HG02938 (cell line): Measurements from ENCODE around the gene BTG4.

Experiments used
- ATAC-seq: cut with Tn5 transposase; IDR thresholded peaks from one replicate; pipeline ENCODE4 v1.9.1; 2021; ENCODE audit warnings: mild to moderate bottlenecking, moderate library complexity; ENCODE audit not compliant: unreplicated experiment

BTG4 gene

DNA sequence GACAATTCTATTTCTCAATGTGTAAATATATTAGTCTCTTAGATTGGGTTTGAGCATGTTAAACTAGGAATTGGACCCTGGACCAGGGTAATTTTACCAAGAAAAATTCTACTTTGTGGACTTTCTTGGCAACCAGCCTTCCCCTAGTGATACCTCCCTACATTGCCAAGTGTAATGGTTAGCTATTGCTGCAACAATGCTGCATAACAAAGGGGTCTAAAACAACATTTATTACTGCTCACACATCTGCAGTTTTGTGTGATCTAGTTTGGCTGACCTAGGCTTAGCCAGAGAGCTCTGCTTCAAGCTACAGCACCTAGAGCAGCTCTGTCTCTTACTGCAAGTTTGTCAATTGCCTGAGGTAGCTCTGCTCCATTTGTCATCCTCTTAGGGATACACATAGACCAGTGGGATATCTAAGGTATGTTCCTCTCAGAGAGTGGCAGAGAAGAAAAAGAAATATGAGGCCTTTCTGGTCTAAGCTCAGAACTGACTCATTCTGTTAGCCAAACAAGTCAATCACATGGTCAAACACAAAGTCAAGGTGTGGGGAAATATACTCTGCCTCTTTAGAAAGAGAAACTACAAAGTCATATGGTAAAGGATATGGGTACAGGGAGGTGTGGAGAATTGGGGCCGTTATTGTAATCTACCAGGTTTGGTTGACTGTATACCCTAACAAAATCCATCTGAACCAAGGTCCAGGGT, 26.4 kb upstream of the BTG4 start:
- ATAC-seq = no peak

DNA sequence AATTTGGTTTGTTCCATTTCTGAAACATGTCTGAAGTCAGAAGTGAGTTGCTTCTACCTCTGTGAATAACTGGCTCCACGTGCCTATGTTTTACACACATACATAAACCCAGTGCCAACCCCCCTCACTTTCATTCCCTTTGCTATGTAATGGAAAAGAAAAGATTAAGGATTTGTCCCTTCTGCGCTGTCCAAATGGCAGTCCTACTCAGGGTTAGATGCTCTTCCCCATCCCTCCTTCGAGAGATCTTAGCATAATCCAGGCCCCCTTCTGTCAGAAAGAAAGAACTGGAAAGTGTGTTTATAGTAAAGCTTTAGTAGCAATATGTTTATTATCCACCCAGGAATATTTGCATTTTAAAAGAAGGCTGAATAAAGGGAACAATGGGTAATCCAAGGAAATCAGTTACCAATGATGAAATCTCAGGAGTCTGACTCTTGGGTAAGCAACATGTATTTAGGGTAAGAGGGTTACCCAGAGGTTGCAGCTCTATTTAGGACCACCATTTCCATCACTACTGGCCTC, 25.2 kb upstream of the BTG4 start:
- no peak for ATAC-seq

DNA sequence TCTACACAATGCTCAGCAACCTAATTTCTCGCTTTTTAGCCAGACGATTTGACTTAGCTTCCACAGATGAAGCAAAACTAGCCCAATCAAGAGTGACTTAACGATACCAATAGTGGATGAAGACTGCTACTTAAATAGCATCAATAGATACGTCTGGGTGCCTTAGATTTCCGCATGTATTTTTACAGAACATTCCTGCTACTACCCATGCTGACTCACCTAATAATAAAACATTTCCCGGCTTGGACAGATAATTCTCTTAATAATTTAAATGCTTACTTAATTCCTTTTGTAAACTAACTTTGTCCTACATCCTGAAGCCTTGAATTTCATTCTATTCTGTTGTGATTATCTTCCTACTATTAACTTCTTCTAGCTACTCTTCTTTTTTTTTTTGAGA, 23.1 kb upstream of the BTG4 start:
- ATAC-seq = no peak

DNA sequence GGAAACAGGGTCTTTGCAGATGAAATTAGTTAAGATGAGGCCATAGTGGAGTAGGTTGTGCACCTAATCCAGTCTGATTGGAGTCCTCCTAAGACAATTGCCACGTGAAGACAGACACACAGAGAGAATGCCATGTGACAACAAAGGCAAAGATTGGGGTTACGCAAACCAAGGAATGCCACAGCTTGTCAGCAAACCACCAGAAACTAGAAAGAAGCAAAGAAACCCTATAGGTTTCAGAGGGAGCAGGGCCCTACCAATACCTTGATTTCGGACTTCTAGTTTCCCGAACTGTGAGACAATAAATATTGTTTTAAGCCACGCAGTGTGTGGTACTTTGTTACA, 20.2 kb upstream of the BTG4 start:
- ATAC-seq = no peak

DNA sequence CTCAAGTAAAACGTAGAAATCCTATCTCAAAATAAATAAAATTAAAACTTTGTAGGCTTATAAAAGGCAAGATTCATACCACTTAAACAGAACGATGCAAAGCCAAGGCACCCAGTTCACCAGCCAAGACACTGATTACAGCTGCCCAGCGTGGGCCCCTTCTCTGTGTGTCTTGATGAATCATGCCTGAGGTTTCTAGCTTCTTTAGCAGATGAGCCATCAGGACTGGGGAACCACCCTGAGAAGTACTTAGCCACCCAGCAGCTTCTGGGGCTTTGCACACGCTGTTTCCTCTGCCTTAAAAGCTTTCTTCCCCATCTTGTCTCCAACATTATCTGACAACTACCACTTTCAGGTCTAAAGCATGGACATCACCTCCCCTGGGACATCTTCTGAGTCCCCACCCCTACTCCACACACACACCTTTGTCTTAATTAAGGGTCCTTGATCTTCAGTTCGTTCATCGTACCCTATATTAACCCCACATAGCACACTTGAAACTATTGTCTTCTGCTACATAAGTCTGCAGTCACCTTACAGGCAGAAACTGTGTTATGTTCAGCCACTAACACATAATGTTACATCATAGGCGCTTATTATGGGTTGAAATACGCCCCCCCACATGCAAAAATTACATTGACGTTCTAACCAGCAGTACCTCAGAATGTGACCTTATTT, 19.6 kb upstream of the BTG4 start:
- ATAC-seq = peak; percentile 59

DNA sequence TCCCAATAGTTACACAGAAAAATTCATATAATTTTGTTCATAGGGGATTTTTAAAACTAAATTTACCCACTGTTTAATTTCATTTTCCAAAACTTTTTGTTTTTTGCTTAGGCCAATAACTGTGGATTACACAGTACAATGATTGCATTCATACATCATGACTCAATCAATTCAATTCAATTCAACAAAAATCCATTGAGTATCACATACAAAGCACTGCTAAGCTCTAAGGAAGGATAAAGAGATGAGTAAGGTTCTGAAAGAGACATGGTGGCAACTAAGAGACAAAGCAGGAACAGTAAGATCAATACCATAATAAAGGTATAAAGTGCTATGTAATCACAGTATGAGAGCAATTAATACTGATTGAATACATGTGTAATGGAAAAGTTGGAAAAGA, 18.9 kb upstream of the BTG4 start:
- no peak for ATAC-seq

DNA sequence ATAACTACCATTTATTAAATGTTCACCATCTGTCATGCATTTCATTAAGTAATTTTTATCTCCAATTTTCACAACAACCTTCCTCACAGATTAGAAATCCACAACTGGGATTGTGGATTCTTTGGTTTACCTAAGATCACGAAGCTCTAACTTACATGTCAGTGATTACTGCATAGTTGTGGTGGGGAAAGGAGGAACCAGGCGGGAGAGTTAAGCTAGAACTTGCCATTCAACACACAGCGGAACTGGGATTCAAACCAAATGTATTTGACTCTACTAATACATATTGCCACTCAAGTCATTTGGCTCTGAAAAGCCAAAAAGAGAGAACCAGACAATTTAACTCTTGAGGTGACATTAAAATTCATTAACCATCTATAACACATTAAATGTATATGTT, 17.9 kb upstream of the BTG4 start:
- no peak for ATAC-seq

DNA sequence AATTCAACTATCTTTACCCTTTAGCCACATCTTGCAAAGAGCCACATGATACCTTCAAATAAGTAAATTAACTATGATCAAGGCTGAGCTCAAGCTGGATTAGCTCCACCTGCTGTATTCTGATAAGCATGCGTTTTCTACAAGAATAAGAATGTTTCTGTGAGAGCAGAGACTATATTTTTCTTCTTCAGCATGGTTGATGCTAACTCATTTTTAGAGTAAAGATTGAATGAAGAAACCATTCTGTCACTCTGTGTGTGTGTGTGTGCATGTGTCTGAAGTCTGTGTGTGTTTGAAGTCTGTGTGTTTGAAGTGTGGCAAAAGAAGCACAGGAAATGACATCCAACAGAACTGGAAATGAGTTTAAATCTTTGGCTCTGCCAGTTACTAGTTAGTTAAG, 16.4 kb upstream of the BTG4 start:
- ATAC-seq = no peak

DNA sequence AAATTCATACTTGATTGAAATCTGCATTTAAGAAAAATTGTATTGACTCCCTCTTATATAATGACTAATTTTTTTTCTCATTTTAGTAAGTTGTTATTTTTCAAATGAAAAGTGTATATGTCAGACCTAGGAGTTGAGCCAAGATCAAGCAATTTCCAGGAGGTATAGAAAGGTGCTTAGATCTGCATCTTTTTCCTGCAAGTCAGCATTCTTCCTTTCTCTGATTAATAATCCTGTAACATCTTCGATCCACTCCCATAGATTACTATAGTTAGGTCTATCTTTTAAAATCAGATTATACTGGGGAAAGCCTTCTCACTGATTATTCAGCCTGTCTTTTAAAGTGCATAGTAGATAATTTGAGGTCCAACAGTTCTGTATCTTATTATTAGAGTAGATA, 15.1 kb upstream of the BTG4 start:
- no peak for ATAC-seq

DNA sequence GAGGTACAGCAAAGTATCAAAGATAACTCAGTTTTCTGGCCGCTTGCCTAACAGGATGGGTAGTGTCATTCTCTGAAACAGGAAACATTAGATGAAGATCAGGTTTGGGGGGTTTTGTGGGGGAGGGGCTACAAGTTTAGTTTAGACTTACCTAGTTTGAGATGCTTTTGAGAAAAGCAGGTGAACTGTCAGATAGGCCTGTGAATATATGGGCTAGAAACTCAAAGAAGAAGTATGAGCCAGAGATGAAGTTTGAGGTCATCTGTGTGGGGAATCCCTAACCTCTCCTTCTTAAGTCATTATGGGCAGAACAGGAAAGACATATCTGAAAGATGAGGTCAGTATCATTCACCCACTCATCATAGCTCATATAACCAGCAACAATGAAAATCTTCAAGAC, 14.3 kb upstream of the BTG4 start:
- no peak for ATAC-seq

DNA sequence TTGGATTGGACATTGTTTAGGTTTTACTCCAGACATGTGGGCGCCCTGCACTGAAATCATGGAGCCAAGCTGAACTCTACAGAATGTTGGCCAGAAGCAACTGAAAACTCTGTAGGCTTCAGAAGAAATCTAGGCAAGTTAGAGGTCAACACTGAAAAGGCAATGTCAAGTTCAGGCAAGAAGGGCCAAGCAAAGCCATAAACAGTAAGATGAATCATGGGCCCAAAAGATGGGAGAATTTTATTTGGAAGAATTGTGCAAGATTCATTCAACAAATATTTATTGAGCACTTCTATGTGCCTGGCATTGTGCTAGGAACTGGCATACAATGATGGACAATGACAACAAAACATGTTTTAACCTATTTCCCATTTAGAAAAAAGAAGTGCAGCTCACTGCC, 13.3 kb upstream of the BTG4 start:
- ATAC-seq = no peak

DNA sequence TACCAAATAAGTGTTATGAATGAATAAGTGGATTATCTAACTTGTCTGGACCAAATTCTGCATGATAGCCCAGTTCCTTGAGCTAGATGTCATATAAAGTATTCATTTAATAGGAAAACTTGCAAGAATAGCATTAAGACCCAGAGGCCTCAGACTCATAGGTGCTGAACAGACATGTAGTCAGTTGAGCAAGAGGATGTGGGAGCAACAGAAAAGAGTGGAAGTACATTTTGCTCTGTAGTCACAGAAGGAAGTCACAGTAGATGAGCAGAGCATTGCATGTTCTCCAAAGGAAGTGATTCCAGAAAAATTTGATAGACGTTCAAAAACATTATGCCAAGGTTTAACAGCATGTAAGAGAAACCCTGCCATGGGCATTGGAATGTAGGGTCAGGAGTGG, 11.9 kb upstream of the BTG4 start:
- no peak for ATAC-seq

DNA sequence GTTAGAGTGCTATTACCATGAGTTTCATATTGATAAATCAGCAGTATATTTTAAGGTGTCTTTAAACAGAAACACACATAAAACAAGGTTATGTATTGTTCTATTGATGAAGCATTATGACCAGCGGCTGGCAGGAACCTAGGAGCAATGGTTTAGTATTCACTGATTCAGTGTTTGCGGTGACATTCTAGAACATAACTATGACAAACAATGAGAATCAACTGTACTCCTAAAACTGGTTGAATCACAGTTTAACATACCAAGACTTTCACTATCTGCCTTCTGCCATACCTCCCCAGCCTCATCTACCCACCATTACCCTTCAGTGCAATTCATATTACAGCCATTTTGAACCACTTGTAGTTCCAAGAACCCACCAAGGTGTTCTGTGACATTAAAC, 11.2 kb upstream of the BTG4 start:
- no peak for ATAC-seq

DNA sequence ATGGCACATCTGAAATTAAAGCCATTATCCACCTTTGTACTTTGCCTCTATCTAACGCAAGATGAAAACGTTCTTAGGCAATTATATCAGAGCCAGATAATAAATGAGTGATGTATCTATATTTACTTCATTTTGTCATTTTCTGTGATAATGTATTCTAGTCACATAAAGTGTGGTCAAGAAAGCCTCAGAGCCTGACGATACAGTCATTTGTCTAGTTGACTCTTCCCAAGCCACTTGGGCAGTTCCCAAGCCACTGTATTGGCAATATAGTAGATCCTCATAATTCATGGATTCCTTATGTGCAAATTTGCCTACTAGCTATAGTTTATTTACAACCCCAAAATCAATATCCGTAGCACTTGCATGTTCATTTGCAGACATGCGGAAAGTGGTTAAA, 10.2 kb upstream of the BTG4 start:
- ATAC-seq = no peak

DNA sequence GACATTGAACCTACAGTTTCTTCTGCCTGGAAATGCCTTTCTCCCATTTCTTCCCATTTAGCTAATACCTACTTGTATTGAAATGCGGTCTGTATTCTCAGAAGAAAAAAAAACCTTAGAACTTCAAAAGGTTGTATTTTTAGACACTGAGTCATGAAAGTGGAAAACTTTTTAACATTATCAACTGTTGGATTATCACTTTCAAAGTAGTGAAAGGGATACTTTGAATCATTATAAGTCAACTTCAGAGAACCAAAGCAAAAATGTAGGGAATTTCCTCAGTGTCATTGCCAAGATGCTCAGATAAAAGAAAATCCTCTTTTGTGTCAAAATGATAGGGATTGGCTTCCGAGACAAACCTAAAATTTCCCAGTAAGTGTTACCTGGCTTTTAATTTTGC, 8.9 kb upstream of the BTG4 start:
- no peak for ATAC-seq

DNA sequence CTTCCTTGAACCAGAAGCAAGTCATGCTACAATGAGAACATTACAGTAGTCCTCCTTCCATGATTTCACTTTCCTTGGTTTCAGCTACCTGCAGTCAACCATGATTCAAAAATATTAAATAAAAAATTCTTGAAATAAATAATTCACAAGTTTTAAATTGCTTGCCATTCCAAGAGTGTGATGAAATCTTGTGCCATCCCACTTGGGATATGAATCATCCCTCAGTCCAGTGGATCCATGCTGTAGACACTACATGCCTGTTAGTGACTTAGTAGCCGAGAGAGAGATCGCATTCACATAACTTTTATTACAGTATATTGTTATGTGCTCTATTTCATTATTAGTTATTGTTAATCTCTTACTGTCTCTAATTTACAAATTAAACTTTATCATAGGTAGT, 8.4 kb upstream of the BTG4 start:
- no peak for ATAC-seq

DNA sequence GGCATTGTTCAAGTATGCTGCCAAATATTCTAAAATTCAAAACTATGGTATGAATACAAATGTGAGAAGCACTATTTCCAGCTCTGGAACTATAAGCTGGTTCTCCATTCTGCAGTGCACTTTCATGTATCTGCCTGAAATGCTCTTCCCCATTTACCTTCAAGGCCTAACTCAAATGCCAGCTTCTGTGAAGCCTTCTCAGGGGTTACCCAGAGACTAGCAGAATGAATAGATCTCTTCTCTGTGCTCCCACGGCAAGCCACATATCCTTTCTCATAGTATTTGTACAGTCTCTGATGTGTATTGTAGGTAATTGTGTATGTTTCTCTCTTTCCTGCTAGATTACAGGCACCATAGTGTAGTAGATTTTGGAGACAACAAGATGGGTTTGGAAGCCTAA, 6.5 kb upstream of the BTG4 start:
- ATAC-seq = no peak

DNA sequence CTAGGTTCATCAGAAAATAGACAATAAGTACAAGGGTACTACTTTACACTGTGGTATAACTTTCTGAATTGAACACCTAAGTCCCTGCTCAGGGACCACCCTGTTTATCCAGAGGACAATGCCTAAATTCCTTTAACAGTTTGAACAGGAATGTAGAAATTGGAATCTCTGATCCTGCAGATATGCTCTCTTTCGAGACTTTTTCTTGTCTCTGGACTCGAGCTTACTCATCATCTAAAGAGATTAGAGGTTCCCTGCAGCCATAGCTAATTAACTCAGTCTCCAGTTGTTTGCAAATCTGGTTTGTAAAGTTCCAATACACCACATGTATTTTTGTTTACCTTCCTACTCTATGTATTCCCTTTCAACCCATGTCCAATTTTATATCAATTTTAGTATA, 3.4 kb upstream of the BTG4 start:
- no peak for ATAC-seq

DNA sequence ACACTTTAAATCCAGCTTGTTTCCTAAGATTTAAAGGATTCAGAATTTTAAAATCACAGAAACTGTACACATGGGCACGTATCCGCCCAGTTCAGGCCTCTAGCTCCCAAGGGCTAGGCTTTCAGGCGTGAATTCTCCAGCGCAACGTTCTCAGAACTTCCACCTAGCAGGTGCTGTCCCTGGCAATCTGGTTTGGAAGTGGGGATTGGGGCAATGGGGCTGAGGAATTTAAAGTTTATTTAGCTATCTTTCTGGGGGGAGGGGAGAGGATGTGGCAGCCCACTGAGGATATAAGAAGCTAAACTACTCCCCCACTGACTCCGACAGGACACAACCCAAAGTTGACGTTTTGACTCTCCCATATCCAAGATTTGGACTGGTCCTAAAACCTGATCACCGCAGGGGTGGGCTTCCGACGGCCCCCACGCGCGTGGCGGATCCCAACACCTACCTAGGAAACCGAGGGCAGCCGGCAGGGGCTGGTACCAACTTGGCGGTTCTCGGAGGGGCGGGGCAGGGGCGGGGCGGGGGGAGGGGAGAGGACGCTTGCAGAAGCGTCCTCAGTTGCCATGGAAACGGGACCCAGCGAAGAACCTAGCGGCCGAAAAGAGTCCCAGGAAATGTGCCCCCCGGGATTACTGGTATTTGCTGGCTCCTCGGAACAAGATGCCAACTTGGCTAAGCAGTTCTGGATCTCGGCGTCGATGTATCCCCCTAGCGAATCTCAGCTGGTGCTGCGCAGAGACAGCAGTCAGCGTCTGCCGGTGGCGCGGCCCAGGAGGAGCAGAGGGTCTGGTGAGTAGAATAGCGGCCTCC, 2.2 kb upstream of the BTG4 start, which contains the start of gene HOATZ:
TSS of gene HOATZ (plus strand) at position 563 of the 816 bp plus-strand sequence. CDS start at position 570, 7 bp downstream.
- ATAC-seq = no peak

DNA sequence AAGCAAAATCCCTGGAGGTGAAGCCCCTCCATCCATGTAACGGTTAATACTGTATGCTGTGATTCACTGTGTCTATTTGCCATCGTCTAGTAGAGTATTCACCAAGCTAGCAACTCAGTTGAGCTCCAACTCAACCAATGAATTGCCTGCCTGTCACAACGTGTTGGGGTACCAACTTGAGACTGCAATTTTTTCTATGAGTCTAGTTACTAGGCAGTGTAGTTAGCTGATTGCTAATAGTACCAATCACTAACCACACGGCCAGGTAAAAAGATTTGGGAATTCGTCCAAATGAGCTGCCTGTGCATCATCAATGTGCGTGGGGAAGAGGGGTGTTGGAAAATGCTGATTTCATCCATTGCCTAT, 1.0 kb upstream of the BTG4 start:
- no peak for ATAC-seq

DNA sequence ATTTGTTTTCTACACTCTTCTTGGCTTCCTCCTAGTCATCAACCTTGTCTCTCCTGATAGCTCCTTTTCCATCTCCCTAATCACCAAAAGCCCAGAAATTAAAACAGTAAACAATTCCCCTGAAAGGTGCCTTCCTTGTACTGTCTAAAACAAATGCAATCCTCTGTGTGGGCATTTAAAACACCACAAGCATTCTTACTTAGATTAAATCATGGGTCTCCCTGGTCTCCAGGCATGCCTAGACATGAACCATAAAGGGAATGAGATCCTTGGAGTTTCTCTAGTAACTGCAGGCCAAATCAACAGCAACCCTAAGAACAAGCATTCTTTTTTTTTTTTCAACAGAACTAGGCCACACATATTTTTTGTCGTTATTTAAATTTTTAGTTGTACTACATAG, 1.9 kb downstream of the BTG4 start:
- no peak for ATAC-seq

DNA sequence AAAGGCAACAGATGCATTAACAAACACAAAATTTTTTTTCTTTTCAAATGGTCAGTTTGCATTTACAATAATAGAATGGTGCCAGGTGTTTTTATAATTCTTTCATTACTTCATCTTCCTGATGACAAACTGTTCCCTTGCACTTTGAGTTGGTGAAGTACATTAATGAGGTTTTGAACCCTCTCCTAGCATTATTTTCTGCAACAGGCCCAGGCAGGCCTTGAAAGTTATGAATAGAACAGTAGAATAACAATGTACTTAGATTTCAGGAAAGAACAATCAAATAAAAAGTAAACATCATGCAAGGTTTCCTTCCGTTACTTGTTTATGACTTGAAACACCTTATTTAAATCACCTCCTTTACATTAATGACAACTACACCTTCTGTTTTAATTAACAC, 9.6 kb downstream of the BTG4 start:
- no peak for ATAC-seq
